Limb (tissue), 2 donors: ENCODE results near the gene HOXB5.
A peak's percentile ranks its signal among the peaks of the same experiment; 100 is the strongest.

ENCODE experiments used
- DNase-seq, 2 donors: peaks; one replicate each; pipeline ENCODE4 v3.0.0-alpha.2; 2016; ENCODE audit errors: extremely low spot score in 2 of 2

HOXB5 gene

DNA sequence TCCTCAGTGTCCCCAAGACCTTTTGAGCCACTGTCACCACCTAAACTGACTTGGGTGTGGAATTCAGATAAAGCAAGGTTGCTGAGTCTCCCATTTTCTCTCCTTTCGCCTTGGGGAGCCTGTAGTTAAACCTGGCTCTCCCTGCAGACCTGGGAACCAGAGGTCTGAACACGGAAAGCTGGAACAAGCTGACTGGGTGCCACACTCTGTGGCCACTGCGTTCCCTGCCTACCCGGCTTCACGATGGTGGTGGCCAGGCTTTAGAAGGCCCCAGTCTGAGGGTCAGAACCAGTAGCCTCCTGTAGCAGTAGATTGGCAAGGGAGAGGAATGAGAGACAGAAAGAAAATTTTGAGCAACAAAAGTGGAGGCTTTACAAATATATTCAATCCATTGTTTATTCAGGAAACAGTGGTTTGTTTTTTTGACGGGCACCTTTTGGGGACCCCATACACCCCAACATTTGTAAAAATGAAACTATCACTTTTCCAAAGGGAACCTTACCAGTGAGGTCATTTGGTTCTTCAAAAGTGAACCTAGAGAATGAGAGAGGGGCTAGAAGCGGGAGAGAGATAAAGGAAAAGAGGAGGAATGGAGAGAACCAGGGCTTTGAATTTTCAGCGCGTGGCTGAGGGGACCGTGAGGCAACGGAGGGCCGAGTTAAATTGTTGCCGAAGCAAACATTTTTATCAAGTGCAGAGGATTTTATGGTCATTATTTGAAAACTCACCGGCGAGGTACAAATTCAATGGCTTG, 23.3 kb upstream of the HOXB5 start:
- DNase-seq: no peak

DNA sequence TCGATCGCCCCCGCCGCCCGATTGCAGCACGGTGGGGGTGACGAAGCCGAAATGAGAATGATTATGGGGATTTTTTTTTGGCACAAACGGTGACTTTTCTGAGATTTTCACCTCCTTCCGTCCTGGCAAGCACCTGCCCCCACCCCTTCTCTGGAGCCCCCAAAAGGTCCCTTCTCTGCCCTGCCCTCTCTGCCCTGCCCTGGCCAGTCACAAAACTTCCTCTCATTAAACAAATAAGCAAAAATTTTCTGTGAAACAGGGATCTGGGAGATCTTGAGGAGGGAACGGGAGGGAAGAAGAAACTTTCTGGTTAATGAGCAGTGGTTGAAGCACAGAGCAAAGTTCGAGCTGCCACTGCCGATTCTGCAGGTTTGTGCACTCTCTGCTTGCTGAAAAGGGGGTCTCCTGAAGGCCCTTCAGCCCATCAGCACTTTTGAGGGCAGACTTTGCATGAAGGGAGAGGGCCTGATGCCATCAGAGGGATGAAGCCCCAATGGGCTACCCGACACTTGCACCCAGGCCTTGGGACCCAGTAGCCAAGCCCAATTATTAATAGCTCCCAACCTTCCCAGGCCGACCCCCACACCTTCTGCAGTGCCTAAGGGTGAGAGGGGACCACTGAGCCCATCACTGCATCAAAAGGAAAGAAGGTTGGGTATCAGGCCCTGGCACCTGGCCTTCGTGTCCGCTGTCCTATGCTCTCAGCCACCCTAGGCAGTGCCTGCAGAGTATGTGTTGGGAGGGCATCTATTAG, 22.6 kb upstream of the HOXB5 start:
- DNase-seq: no peak

DNA sequence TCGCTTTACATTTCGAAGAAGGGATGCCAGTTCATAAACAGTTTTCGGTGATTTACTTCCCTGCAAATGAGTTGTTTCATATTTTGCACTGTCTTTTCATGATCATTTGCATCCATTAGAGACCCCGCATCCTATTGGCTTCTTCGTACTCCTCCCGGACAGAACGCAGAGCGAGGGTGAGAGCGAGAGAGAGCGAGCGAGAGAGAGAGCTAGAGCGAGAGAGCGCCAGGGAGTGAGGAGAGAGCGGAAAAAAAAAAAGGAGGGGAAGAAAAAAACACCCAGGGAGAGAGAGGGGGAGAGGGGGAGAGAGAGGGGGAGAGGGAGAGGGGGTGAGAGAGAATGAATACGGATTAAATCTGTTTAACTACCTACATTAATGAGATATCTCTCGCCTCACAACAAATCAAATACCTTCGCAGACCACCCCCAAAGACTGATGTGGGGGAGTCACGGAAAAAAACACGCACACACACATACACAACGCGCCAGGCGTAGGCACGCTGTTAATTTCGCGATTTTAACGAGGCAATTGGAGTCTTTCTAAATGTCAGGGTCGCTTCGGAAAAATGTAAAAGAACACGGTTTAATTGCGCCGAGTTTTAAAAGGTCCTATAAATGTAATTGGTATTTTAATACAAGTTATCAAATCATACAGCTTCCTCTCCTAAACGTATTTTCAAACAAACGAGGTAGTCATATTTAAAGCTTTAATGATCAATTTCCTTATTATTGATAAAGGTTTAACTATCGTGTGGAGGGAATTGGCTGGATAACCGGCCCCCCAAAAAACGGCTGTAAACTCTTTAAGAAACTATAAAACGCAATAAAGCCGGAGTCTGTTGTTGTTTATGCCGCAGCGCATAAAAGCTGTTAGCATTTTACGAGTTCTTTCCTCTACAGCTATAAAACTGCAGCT, 21.7 kb upstream of the HOXB5 start, which contains the start of gene HOXB8:
Gene HOXB8 (minus strand): TSS at position 246 of the 916 bp plus-strand sequence. CDS start 588 bp downstream, outside the sequence.
- peak in 1 of 2 donors; percentile 70 for DNase-seq

DNA sequence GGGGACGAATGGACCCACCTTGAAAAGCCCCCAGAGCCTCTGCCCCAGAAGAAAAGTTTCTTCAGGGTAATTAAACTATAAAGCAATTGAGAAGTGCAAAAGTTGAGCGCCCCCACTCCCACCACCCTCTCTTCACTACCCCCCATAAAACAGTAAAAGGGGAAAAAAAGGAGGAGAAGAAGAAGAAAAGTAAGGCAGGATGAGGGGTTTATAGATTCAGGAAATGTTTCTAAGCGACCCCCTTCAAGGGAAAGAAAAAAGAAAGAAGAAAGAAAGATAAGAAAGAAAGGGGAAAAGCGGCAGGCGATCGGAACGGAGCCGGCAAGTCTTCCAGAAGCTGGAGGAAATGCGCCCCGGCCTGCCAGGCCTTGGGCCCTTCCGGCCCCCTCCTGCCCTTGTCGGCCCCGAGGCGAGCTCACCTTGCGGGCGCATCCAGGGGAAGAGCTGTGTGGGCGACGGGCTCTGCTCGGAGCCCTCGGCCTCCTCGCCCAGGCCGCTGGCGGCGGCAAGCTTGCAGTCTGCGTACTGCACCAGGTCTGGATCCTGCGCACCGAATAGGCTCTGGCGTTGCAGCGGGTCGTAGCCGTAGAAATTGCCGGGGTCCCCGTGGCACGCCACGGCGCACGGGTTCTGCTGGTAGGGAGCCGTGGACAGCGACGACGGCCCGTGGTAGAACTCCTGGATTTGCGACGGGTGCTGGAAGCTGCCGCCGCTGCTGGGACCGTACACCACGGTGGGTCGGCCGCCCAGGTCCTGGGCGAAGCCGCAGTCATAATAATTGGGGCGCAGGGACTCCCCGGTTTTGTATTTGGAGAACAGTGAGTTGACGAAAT, 20.5 kb upstream of the HOXB5 start:
- no peak for DNase-seq

DNA sequence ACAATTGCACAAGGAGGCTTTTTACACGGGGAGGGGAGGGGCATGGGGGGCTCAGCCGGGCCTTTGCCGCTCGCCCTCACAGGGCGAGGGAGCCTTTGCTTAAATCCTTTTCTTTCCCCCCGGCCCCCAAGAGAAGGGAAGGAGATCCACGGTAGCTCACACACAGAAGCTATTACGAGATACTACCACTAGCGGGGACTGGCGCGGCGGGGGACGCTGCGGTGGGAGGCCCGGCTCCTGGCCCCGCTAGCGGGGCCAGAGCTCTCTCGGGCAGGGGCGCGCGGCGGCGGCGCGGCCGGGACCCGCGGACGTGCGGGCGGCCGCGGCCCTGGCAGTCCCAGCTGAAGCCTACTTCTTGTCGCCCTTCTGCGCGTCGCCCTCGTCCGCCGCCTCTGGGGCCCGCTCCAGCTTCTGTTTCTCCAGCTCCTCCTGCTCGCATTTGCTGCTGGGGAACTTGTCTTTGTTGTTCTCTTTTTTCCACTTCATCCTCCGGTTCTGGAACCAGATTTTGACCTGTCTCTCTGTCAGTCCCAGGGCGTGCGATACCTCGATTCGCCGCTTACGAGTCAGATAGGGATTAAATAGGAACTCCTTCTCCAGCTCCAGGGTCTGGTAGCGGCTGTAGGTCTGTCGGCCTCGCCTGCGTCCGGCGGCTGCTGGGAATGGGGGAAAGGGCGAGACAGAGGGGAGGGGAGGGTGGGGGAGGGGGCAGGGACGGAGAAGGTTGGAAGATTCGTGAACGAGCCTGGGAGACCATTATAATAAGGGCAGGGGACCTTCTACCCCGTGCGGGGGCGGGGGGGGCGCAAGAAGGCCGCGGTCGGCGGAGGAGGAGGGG, 19.5 kb upstream of the HOXB5 start:
- no peak for DNase-seq

DNA sequence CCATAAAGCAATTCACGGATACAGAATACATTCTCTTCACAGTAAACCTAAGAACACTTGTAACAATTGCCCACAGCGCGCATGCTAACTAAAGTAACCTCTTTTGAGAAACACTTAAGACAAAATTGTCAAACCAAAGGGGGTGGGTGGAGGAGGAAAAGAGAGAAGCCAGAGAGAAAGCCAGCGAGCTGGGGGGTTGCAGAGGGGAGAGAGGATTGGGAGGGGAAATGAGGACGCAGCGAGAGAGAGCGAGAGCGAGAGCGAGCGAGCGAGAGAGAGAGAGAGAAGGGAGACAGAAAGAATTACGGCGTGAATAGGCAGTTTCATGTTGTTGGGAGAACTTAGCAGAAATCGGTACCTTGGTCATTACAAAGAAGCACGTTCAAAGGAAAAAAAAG, 18.9 kb upstream of the HOXB5 start:
- DNase-seq: no peak

DNA sequence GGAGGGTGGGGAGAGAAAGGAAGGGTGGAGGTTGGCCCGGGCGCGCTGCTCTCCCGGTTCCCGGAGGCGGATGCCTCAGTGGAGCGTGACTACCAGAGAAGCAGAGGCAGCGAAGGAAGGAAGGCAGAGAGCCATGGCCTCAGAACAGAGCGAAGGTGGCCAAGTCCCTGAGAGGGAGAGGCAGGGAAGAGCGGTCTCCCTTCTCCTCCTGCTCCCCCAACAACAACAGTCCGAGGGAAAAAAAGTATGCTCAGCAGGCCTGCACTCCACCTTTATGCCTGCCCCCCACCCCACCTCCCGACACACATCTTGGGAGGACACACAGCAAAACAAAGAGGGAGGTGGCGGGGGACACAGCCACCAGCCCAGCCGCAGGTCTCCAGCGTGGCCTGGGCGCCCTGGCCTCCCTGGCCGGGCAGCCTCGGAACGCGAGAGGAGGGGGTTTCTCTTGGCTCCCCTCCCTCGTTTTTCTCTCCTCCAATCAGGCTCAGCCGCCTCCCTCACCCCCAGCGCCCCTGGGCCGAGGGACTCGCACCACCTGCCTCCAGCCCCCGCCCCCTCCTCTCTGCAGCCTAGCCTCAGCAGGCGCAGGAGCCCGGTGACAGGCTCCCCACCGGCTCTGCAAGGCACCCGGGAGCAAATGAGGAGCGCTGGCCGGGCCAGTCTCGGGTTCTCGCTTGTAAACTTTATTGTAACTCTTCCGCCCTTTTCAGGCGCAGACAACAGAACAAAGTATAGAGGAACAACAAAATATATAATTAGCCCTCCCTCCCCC, 18.3 kb upstream of the HOXB5 start:
- peak in 1 of 2 donors; percentile 85 for DNase-seq

DNA sequence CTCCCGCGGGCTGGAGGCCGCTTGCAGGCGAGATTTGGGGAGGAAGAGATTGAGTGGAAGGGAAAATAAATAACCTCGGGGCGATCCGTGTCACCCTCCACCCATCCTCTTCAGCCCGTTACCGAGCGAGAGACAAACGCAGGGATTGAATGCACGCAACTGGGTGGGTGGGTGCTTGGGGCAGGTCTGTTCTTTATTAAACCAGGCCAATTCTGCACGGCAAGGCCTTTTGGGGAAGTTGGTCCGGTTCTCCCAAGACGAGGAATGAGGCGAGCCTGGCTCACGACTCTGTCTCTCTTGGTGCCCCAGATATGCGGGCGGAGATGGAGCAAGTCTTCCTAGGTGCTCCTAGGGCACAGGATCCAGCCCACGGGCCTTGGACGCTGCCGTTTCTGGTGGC, 17.6 kb upstream of the HOXB5 start:
- no peak for DNase-seq

DNA sequence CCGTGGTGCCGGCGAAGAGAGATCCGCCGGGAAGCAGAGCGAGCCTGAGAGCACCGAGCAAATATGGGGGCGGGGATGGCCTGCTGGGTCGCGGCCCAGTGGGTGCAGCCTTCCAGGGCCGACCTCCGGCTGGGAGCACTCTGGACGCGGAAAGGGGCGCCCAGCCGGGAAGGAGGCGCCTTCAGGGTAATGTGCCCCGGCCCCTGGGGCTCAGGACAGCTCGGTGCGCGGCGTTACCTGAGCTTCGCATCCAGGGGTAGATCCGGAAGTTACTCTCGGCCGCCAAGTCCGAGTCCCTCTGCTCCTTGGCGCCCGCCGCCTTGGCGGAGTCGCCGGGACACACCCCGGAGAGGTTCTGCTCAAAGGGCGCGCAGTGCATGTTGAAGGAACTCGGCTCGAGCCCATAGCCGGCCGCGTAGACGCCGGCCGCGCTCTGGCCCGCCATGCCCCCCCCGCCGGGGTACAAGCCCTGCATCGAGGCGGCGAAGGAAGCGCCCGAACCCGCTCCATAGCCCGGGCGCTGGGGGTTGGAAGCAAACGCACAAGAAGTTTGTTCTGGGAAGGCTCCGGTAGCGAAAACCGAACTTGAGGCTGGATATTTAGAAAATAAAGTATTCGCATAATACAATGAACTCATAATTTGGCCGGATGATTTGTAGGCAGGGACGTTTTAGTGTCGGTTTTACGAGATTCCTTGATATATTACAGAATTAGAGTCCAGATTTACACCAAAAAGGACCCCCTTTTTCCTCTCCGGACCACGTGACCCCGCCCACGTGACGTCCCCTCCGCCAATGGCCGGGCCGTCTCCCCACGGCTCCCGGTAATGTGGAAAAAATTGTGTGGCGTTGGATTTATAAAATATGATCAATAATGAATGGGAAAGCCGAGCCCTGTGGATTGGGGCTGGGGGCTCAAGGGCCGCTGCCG, 17.0 kb upstream of the HOXB5 start, which contains the start of gene HOXB7:
Gene HOXB7 (minus strand): TSS at position 736 of the 930 bp plus-strand sequence. CDS start 99 bp downstream, at position 637.
- DNase-seq: peak; percentile 47 to 90

DNA sequence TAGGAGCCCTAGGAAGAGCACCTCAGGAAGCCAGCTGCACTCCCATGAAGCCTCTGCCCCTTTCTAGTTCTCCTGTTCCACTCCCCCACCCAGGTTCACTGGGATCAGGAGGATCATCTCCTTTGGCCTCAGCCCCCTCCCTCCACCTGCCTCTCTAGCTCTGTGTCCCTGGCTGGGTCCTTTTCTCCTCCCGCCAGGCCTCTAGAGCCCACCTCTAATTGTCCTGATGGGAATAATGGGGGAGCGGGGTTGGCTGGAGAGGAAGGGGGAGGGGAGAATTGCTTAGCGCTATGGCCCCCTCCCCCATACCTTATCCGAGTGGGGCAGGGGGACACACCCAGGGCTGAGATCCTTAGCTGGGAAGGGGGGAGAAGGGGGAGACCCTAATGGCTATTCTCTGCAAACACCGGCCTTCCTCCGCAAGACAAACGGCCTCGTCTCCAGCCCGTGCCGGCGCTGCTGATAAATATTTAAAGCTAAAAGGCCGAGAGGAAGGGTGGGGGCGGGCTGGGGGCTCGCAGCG, 16.2 kb upstream of the HOXB5 start:
- DNase-seq: no peak

DNA sequence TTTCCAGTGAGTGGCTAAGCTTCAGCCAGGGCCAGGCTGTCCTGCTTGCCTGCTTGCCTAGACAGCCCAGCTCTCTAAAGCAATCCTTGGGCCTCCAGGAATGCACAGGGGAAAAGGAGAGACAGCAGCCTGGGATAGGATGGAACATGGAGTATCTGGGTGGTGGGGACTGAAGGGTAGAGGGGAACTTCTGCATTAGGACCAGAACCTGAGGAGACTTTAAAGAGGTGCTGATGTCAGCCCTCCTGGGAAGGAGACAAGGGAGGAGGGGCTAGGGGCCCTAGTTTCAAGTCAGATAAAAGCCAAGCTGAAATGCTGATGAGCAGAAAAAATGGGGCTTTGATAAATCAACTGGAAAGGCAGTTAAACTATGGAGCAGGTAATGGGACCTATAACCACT, 15.5 kb upstream of the HOXB5 start:
- DNase-seq: no peak

DNA sequence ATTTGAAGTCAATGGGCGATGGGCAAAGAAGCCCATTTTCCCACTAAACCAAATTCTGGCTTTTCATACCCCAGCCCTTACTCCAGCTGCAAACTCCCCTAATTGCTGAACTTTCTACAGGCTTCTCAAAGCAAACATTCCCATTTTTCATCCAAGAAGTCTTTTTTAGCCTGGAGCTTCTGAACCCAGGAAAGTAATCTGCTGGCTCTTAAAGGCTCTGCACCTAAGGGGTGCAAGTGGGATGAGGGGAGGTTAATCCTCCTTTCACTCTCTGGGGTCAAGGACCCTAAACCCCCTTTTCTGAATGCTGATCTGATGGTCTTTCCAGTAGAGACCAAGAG, 14.9 kb upstream of the HOXB5 start:
- no peak for DNase-seq

DNA sequence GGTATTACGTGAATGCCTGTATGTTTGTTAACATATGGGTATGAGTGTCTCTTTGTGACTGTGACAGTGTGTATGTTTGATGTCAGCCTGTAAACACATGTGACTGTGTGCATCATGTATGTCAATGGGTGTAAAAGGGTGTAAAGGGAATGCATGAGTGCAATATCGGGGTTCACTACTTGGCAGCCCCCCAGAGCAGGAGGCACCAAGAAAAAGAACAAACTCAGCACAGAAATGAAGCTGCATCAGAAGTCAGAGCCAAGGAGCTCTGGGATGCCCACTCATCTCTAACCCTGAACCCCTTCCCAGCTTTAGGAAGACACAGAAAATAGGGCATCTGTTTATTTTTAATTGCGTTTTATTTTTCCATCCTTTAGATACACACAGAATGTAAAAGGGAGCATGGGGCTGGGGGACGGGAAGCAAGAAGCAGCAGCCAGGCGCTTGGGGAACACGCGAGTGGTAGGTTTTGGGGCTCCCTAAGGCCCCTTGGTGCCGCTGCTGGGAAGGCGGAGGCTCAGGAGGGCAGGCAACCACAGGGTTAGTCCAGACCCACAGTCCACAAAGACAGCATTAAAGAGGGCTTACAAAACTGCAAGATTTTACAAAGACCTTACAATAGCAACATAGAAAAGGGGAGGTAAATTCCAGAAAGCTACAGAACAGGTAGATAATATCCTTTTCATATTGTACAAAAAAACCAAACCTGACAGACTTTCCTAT, 13.5 kb upstream of the HOXB5 start:
- no peak for DNase-seq

DNA sequence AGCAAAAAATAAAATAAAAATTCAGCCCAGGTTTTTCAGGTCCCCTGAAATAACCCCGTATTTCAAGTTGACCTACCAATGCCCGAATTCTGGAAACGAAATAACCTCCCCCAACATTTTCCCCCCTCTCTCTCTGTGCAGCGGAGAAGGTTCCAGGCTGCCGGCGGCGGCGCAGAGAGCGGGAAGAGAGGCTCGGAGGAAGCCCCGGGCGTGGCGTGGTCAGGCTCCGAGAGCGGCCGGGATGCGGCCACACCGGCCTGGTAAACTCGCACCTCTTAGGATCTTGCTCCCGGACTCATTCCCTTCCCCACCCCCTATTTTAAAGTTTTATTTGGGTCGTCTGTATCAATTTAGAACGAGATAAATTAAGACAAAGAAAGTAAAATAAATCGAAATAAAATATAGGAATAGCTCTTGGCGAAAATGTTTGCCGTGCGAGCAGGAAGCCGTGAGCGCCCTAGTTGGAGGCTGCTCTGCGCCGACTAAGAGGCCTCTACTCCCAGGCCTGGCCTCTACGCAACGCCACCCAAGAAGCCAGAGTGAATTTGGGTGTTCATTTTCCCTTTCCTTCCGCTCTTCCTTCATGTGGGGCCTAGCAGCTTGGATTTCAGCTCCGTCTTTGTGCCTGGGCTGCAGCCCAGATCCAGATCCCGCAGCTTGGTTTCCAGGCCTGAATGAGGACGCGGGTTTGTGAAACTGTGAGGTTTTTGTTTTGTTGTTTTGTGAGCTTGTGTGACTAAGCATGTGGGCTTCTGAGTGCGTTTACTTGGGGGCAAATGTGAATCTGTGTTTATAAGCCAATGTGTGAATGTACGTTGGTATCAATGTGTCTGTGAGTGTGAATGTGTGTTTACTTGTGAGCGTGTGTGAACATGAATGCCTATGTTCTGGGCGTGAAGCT, 12.7 kb upstream of the HOXB5 start:
- peak in 1 of 2 donors; percentile 64 for DNase-seq

DNA sequence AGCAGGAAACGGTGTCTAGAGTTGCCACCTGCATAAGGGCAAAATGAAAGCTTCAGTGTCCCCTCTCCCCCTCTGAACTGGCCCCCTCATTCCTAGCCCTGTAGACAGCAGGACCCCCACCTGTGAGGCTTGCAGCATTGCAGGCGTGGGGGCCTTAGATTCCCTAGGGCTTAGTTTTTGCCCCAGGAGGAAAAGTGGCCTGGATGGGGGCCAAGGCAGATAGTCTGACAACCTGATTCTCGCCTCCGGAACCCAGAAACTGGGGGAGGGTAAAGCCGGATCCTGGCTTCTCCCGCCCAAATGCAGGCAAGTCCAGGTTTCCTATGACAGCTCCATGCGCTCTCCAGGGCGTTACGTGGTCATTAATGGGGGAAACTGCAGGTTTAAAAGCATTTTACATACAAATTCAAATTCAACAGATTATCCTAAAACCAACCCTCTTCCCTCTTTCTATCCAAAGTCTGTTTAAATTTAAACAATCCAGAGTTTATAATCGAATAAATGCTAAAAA, 11.9 kb upstream of the HOXB5 start:
- peak in 1 of 2 donors; percentile 71 for DNase-seq
